H4 (cell line): ENCODE data around the gene CCL13. TPM values are rescaled to one million over a fixed set of nuclear protein-coding genes. Genes with fewer than 3 reads are reported as not detected.

Experiments
- DNase-seq: peaks from one replicate; pipeline ENCODE4 v3.0.0-alpha.2; 2015; ENCODE audit warnings: low spot score
- total RNA-seq: library from RNA; depleted of rRNA; stranded (reverse); fragments of >200 nt; shearing (Covaris generic); gene quantifications from 2 replicates; pipeline ENCODE4 v1.2.3, GENCODE V29; 2014; rRNA removed

CCL13 gene
- total RNA-seq, 1 experiment from 2014 or later: not detected

- DNase-seq: peak; percentile 35
Measured at GRCh38 chr17:34384822-34385605, 28.7 kb downstream of the CCL13 start.

DNA sequence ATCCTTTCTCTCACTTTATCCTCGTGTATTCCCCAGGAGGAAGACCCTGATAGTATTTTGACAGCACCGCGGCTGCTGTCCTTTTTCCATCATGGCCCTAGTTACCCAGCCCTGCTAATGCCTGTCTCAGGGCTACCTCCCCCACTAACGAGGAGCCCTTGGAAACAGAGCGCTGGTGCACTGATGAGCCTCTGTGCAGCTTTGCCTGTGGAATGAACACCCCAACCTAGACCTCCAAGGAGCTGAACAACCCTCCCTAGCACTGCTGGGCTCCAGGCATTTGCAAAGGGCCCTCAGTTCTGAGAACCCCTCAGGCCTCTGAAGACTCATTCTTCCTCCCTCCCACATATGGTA lies 30.0 kb downstream of the CCL13 start:
- no peak for DNase-seq

DNA sequence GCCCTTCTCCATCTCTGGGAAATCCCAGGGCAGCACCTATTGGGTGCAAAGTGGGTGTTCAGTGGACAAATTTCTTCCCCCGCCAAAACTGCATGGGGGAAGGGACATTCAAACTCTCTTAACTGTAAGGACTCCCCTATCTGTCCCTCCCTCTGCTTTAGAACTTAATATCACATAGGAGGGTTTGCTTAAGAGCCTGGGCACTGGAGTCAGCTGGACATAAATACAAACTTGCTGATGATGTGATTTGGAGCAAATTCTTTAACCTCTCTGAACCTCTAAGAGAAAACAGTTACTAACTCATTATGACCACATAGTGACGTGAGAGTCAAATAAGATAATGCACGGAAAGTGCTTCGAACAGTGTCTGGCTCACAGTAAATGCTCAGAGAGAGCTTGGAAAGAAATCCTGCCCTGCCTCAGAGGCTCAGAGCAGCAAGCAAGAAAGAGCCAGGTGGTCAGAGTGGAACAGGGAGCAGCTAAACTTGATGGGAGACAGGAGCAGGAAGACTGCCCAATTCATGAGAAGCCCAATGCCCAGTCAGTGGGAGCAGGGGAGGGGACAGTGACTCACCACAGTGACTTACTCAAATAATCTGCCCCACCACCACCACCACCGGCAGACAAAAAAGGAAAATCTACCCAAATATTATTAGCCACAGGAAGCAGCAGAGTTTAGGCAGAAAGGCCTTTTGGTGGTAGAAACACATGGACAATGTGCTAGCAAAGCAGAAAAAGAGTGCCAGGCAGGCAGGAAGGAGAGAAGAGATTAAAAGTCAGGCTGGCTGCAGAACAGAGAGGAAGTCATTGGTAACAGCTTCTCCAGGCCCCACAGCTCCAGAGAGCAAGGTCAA lies 30.6 kb downstream of the CCL13 start:
- DNase-seq: peak; percentile 61

DNA sequence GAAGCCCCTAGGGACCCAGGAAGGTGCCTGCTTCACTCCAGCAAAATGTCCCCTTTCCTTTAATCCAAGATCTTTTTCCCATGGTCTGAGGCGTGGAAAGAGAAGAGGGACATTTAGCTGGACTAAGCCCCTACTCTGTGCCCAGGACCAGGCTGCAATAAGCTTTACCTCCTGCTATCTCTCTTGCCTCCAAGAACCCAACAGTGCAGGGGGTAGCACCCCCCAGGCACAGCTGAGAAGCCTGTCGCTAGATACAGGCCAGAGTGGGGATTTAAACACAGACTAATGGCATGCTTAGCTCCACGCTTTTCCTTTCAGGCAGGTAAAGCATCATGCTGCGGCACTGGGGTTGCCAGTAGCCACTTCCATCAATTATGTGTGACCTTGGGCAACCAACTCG lies 31.3 kb downstream of the CCL13 start:
- DNase-seq: no peak

- DNase-seq: no peak
Measured at GRCh38 chr17:34389126-34389750, 33.0 kb downstream of the CCL13 start.

DNA sequence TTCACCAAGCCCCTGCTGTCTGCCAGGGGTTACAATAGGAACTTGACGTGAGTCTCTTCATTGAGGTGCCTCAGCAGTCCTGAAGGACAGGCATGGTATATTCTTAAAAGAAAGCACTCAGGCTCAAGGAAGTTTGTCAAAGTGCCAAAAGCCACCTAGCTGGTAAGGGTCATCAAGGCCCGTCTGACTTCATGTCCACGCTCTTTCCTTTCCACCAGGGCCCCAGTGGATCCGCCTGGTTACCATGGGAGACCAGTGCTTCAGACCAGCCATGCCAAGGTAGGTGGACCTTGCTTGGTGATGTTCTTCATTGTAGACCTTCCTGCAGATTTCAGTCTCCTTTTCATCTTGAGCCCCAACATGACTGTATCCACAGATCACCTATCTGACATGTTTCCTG lies 34.4 kb downstream of the CCL13 start:
- no peak for DNase-seq

- DNase-seq: no peak
Measured at GRCh38 chr17:34391241-34391640, 35.0 kb downstream of the CCL13 start.

DNA sequence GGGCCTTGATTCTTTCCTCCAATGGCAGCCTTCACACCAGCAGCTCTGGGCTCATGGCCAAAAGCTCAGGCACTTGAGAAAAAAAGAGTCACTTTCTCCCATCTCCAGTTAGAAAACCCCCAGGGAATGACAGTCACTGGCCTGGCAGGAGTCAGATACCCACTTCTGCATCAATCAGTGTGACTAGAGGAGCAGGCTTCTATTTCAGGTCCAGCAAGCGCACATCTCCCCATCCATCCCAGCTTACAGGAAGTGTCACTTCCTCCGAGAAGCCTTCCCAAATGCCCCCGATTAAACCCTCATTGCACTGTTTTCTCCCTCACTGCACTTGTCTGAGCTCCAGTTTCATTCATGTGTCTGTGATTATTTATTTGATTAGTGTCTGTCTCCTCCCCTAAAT lies 37.1 kb downstream of the CCL13 start:
- DNase-seq: no peak

DNA sequence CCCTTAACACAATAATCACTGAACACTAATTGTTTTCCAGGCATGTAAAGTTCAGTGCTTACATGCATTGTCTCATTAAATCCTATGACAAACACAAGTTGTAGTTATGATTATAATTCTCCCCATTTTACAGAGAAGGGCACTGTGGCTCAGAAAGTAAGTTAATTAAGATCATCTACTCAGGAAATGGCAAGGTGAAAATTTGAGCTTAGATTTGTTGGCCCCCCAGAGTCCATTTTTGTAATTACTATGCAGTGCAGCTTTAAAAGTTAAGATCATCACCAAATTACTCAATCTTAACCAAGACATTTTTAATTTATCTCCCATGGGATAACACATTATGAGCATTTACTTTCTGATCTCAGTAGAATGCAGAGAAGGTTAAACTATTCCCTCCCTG lies 41.0 kb downstream of the CCL13 start:
- DNase-seq: no peak

GRCh38 chr17:34398990-34399389 lies 42.7 kb downstream of the CCL13 start:
- no peak for DNase-seq

- no peak for DNase-seq
Measured at GRCh38 chr17:34399725-34400124, 43.4 kb downstream of the CCL13 start.

GRCh38 chr17:34400301-34400931 lies 44.1 kb downstream of the CCL13 start:
- no peak for DNase-seq

GRCh38 chr17:34401165-34401564 lies 44.9 kb downstream of the CCL13 start:
- DNase-seq: no peak

- DNase-seq: no peak
Measured at GRCh38 chr17:34403006-34403405, 46.7 kb downstream of the CCL13 start.

DNA sequence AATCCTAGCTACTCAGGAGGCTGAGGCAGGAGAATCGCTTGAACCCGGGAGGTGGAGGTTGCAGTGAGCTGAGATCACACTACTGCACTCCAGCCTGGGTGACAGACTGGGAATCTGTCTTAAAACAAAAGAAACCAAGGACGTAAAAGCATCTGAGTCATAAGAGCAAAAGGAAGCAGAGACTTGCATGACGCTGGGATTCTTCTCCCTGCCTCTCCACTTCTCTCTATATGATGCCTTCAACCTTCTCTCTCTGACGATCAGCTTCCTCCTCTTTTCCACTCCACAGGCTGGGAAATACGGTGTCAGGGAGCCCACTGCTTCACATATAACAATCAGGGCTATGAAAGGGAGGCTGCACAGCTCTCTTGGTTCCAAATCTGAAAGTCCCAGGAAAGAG lies 49.9 kb downstream of the CCL13 start:
- no peak for DNase-seq

Other genes with a start within 250 kb of the CCL13 start
- gene CCL2, start 101.2 kb upstream of the CCL13 start, total RNA-seq: 64.2 and 86.8 TPM in 2 replicates
- not detected in 2 replicates for gene CCL7, start 86.3 kb upstream of the CCL13 start, total RNA-seq
- not detected in 2 replicates for gene CCL11, start 70.7 kb upstream of the CCL13 start, total RNA-seq
- gene CCL8, start 37.0 kb upstream of the CCL13 start, total RNA-seq: not detected in 2 replicates
- gene CCL1, start 6.8 kb downstream of the CCL13 start, total RNA-seq: not detected in 2 replicates
- 0.17 and 0.27 TPM in 2 replicates for gene TMEM132E, start 223.1 kb downstream of the CCL13 start, total RNA-seq